Endothelial cell (in vitro differentiated cells): Measurements from ENCODE around the gene CDKN3. TPM values are rescaled to one million over a fixed set of nuclear protein-coding genes. Genes with fewer than 3 reads are reported as not detected.

Experiments
- total RNA-seq: library from RNA; stranded (reverse); fragmentation: NEBNext Ultra II Directional; extraction: Animal tissue kit (Norgen Biotek cat#: 25700); gene quantifications from one replicate; pipeline ENCODE4 v1.2.1, GENCODE V29; 2021; ENCODE audit not compliant: unreplicated experiment

Gene CDKN3
- total RNA-seq, 1 donor from 2014 or later = 12.2 TPM

Other genes with a start within 250 kb of the CDKN3 start
- gene CNIH1, start 44.4 kb downstream of the CDKN3 start, total RNA-seq = 87.8 TPM
- gene GMFB, start 92.0 kb downstream of the CDKN3 start, total RNA-seq = 86.2 TPM
- 31.1 TPM for gene CGRRF1, start 112.9 kb downstream of the CDKN3 start, total RNA-seq
- 9.2 TPM for gene SAMD4A, start 170.1 kb downstream of the CDKN3 start, total RNA-seq